SK-N-SH (cell line): ENCODE data around the gene KRT9. TPM values are rescaled to one million over a fixed set of nuclear protein-coding genes. Genes with fewer than 3 reads are reported as not detected.

ENCODE experiments used
- CTCF ChIA-PET: fragments of 300-600, 350-600 bp; formaldehyde crosslinking; extraction: SDS; loops from one replicate; lab custom pipeline; 2021; lab: Yijun Ruan, JAX
- POLR2A ChIA-PET: fragments of 350-600 bp; sonication (Branson Sonifier 250); formaldehyde crosslinking; extraction: SDS; loops from one replicate; lab custom pipeline; 2020; ENCODE audit warnings: antibody characterized with exemption, inconsistent platforms; lab: Yijun Ruan, JAX
- DNase-seq: peaks from one replicate; pipeline ENCODE4 v3.0.0; 2012
- H2AFZ ChIP-seq: fragments of 200-600 bp; sonication (generic); 2 replicates; pipeline ENCODE4 v1.8.1; 2016; ENCODE audit warnings: antibody characterized with exemption, mild to moderate bottlenecking, low read depth
- H3F3A ChIP-seq: fragments of 200-600 bp; sonication (generic); replicated peaks from 2 replicates; pipeline ENCODE3; 2016; ENCODE audit warnings: antibody characterized with exemption, mild to moderate bottlenecking; ENCODE audit not compliant: insufficient read depth
- H3K27ac ChIP-seq, 2 experiments: fragments of 200-500 bp in 1 of 2; fragments of 200-600 bp in 1 of 2; sonication (Bioruptor generic) in 1 of 2; sonication (generic), shearing (Covaris generic) in 1 of 2; 2 replicates each; pipeline versions ENCODE4 v1.5.1 to v1.6.1; 2014 to 2016; ENCODE audit warnings: low read depth in 2 of 2, inconsistent platforms in 1 of 2, low read length in 1 of 2, mild to moderate bottlenecking in 1 of 2, mixed read lengths in 1 of 2
- H3K27me3 ChIP-seq: fragments of 200-600 bp; sonication (generic), shearing (Covaris generic); 2 replicates; pipeline ENCODE4 v1.6.1; 2016; ENCODE audit warnings: mixed run types; ENCODE audit not compliant: insufficient read depth
- H3K36me3 ChIP-seq, 2 experiments: fragments of 200-500 bp in 1 of 2; fragments of 200-600 bp in 1 of 2; sonication (Bioruptor generic) in 1 of 2; sonication (generic) in 1 of 2; replicated peaks in 1 of 2; 2 replicates each; pipeline versions ENCODE3 to v1.5.1; 2014 to 2016; ENCODE audit warnings: low read length in 1 of 2, mild to moderate bottlenecking in 1 of 2; ENCODE audit not compliant: insufficient read depth in 2 of 2, control insufficient read depth in 1 of 2
- H3K4me1 ChIP-seq, 2 experiments: fragments of 200-500 bp in 1 of 2; fragments of 200-600 bp in 1 of 2; sonication (Bioruptor generic) in 1 of 2; sonication (generic), shearing (Covaris generic) in 1 of 2; 2 replicates each; pipeline versions ENCODE4 v1.5.1 to v1.6.1; 2014 to 2016; ENCODE audit warnings: low read depth in 1 of 2, low read length in 1 of 2, mixed run types in 1 of 2; ENCODE audit not compliant: insufficient read depth in 2 of 2, control insufficient read depth in 1 of 2
- H3K4me2 ChIP-seq: fragments of 200-600 bp; sonication (generic), shearing (Covaris generic); 2 replicates; pipeline ENCODE4 v1.6.1; 2017; ENCODE audit warnings: mixed run types
- H3K4me3 ChIP-seq, 2 experiments: fragments of 200-500 bp in 1 of 2; fragments of 200-600 bp in 1 of 2; sonication (Bioruptor generic) in 1 of 2; sonication (generic), shearing (Covaris generic) in 1 of 2; 2 replicates each; pipeline versions ENCODE4 v1.5.1 to v1.8.1; 2014 to 2016; ENCODE audit warnings: low read depth in 2 of 2, inconsistent platforms in 1 of 2, low read length in 1 of 2, mild to moderate bottlenecking in 1 of 2, mixed read lengths in 1 of 2, moderate library complexity in 1 of 2
- H3K79me2 ChIP-seq: fragments of 200-600 bp; sonication (generic); 2 replicates; pipeline ENCODE4 v1.8.1; 2017; ENCODE audit warnings: mild to moderate bottlenecking; ENCODE audit not compliant: insufficient read depth
- H3K9ac ChIP-seq: fragments of 200-600 bp; sonication (generic); 2 replicates; pipeline ENCODE4 v1.6.1; 2017; ENCODE audit warnings: mixed run types
- H3K9me2 ChIP-seq: fragments of 200-600 bp; sonication (generic); 2 replicates; pipeline ENCODE4 v1.6.1; 2017; ENCODE audit warnings: mixed run types
- H3K9me3 ChIP-seq: fragments of 200-600 bp; sonication (generic); 2 replicates; pipeline ENCODE4 v1.6.1; 2017; ENCODE audit warnings: mixed run types, mild to moderate bottlenecking, moderate library complexity
- H4K20me1 ChIP-seq: fragments of 200-600 bp; sonication (generic); 2 replicates; pipeline ENCODE4 v1.6.1; 2017; ENCODE audit warnings: mild to moderate bottlenecking, mixed run types; ENCODE audit not compliant: insufficient read depth
- ELF1 ChIP-seq: IDR thresholded peaks from 2 replicates; pipeline ENCODE4 v1.4.0; 2012
- EZH2phosphoT487 ChIP-seq: fragments of 200-600 bp; sonication (generic); IDR thresholded peaks from 2 replicates; pipeline ENCODE4 v1.6.1; 2017; ENCODE audit warnings: low read depth, mixed run types, mild to moderate bottlenecking, antibody characterized with exemption, moderate library complexity, borderline replicate concordance
- FOXM1 ChIP-seq: IDR thresholded peaks from 2 replicates; pipeline ENCODE4 v1.4.0; 2012; ENCODE audit warnings: low read depth, mild to moderate bottlenecking
- JUND ChIP-seq: IDR thresholded peaks from 2 replicates; pipeline ENCODE4 v1.4.0; 2012
- MEF2A ChIP-seq: IDR thresholded peaks from 2 replicates; pipeline ENCODE4 v1.4.0; 2012; ENCODE audit warnings: low read depth, borderline replicate concordance
- NFIC ChIP-seq: IDR thresholded peaks from 2 replicates; pipeline ENCODE4 v1.4.0; 2012; ENCODE audit warnings: borderline replicate concordance
- NRF1 ChIP-seq: IDR thresholded peaks from 2 replicates; pipeline ENCODE4 v1.6.1; 2012; ENCODE audit warnings: low read depth, mild to moderate bottlenecking, low read length
- POLR2AphosphoS5 ChIP-seq: IDR thresholded peaks from 2 replicates; pipeline ENCODE4 v1.6.1; 2012; ENCODE audit warnings: low read depth, low read length
- RFX5 ChIP-seq: IDR thresholded peaks from 2 replicates; pipeline ENCODE4 v1.6.1; 2012; ENCODE audit warnings: mild to moderate bottlenecking, improper control_type of control experiment, low read length
- SIN3A ChIP-seq: IDR thresholded peaks from 2 replicates; pipeline ENCODE4 v1.6.1; 2012; ENCODE audit warnings: low read depth, mild to moderate bottlenecking, low read length, moderate library complexity, borderline replicate concordance
- TAF1 ChIP-seq: IDR thresholded peaks from 2 replicates; pipeline ENCODE4 v1.6.1; 2012; ENCODE audit warnings: low read depth, mild to moderate bottlenecking, low read length, moderate library complexity, borderline replicate concordance
- TCF12 ChIP-seq: IDR thresholded peaks from 2 replicates; pipeline ENCODE4 v1.4.0; 2012
- YY1 ChIP-seq: IDR thresholded peaks from 2 replicates; pipeline ENCODE4 v1.4.0; 2012; ENCODE audit warnings: low read depth, mild to moderate bottlenecking
- WGBS: methylation state at CpG from one replicate; pipeline ENCODE4 v1.1.6; 2017; ENCODE audit warnings: low lambda C conversion rate; 5-methylcytosine and 5-hydroxymethylcytosine counted together
- polyA plus RNA-seq, 3 experiments: library from polyadenylated mRNA; depleted of rRNA; stranded (reverse); fragments of >200 nt; gene quantifications; 2 replicates each; pipeline ENCODE4 v1.2.3, GENCODE V29; 2012
- TF ChIP-seq, protein P1 (sequence below): fragments of 150-350 bp; IDR thresholded peaks from 2 replicates; pipeline ENCODE4 v1.6.1; 2016; ENCODE audit warnings: mild to moderate bottlenecking, low read depth, low read length
- TF ChIP-seq, protein P2 (sequence below): fragments of 200-600 bp; sonication (generic); IDR thresholded peaks from 2 replicates; pipeline ENCODE4 v1.6.1; 2017; ENCODE audit warnings: antibody characterized with exemption, mild to moderate bottlenecking, moderate library complexity
- TF ChIP-seq, protein P3 (sequence below): IDR thresholded peaks from 2 replicates; pipeline ENCODE4 v1.4.0; 2012; ENCODE audit warnings: low read depth
- TF ChIP-seq, protein P4 (sequence below): IDR thresholded peaks from 2 replicates; pipeline ENCODE4 v1.4.0; 2012; ENCODE audit warnings: low read depth, borderline replicate concordance
- TF ChIP-seq, protein P5 (sequence below): IDR thresholded peaks from 2 replicates; pipeline ENCODE4 v1.4.0; 2012; ENCODE audit warnings: low read depth, borderline replicate concordance

The KRT9 gene
- polyA plus RNA-seq, 1 of the 3 experiments (the other 2 are of a cell fraction): not detected

DNA sequence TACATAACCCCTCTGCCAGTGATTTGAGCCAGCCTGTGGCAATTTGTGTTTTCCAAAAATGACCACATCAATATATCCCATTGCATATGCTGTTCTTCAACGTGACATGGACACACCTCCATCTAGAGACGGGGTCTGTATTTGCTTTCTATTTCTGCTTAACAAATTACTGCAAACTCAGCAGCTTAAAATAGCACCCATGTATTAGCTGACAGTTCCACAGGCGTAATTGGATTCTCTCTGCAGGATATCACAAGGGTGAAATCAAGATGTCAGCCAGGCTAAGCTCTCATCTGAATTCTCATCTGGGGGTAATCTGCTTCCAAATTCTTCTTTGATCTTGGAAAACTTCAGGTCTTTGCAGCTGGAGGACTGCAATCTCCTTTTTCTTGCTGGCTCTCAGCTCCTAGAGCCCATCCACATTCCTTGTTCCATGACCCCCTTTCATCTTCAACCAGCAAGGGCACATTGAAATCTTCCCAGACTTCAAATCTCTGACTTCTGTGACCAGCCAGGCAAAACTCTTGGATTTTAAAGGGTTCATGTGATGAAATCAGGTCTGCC, 8.2 kb downstream of the KRT9 start (continued):
- TF ChIP-seq, protein P1, sequence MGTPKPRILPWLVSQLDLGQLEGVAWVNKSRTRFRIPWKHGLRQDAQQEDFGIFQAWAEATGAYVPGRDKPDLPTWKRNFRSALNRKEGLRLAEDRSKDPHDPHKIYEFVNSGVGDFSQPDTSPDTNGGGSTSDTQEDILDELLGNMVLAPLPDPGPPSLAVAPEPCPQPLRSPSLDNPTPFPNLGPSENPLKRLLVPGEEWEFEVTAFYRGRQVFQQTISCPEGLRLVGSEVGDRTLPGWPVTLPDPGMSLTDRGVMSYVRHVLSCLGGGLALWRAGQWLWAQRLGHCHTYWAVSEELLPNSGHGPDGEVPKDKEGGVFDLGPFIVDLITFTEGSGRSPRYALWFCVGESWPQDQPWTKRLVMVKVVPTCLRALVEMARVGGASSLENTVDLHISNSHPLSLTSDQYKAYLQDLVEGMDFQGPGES: no peak
- TF ChIP-seq NFIC: no peak

DNA sequence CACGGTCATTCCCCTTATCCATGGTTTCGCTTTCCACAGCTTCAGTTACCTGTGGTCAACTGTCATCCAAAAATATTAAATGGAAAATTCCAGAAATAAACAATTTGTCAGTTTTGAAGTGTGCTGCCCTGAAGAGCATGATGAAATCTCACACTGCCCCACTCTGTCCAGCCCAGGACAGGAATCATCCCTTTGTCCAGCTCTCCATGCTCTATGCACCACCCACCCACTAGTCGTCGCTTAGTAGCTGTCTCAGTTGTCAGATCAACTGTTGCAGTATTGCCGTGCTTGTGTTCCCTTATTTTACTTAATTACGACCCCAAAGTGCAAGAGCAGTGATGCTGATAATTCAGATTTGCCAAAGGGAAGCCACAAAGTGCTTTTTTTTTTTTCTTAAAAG, 10.3 kb downstream of the KRT9 start:
- Histone ChIP-seq H3K4me3 (no peak overlapping the region), H3F3A (no peaks in the 10 kb centered on the region), H3K27me3 (peaks cover 25% of the 10 kb centered on the region; the same call in 1 of the 2 replicates), H3K4me2 (no peak overlapping the region), H2AFZ (no peak overlapping the region), H3K4me1 (no peaks in the 10 kb centered on the region), H3K9me2 (no peaks in the 10 kb centered on the region), H4K20me1 (no peaks in the 10 kb centered on the region), H3K9ac (no peak overlapping the region), H3K36me3 (no peaks in the 10 kb centered on the region), H3K79me2 (no peaks in the 10 kb centered on the region), H3K9me3 (no peaks in the 10 kb centered on the region), H3K27ac (no peak overlapping the region)
- 56% methylated on average over 6 of the region's 6 CpGs for WGBS
- DNase-seq: no peak
- ChIA-PET POLR2A (no interaction called here), CTCF (interaction anchor here (5.3 to 25.5 kb wide), 3 partner anchors 13 to 103 kb away, joined by 66 to 646 read pairs (median 534); no protein-coding TSS in a partner anchor)
- TF ChIP-seq EZH2phosphoT487: no peak
- TF ChIP-seq NRF1: no peak
- no peak for TF ChIP-seq TAF1
- TF ChIP-seq SIN3A: no peak
- TF ChIP-seq YY1: no peak
- TF ChIP-seq, protein P2, sequence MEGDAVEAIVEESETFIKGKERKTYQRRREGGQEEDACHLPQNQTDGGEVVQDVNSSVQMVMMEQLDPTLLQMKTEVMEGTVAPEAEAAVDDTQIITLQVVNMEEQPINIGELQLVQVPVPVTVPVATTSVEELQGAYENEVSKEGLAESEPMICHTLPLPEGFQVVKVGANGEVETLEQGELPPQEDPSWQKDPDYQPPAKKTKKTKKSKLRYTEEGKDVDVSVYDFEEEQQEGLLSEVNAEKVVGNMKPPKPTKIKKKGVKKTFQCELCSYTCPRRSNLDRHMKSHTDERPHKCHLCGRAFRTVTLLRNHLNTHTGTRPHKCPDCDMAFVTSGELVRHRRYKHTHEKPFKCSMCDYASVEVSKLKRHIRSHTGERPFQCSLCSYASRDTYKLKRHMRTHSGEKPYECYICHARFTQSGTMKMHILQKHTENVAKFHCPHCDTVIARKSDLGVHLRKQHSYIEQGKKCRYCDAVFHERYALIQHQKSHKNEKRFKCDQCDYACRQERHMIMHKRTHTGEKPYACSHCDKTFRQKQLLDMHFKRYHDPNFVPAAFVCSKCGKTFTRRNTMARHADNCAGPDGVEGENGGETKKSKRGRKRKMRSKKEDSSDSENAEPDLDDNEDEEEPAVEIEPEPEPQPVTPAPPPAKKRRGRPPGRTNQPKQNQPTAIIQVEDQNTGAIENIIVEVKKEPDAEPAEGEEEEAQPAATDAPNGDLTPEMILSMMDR: no peak
- TF ChIP-seq, protein P3, sequence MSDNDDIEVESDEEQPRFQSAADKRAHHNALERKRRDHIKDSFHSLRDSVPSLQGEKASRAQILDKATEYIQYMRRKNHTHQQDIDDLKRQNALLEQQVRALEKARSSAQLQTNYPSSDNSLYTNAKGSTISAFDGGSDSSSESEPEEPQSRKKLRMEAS: no peak
- TF ChIP-seq MEF2A: no peak
- TF ChIP-seq NFIC: no peak

DNA sequence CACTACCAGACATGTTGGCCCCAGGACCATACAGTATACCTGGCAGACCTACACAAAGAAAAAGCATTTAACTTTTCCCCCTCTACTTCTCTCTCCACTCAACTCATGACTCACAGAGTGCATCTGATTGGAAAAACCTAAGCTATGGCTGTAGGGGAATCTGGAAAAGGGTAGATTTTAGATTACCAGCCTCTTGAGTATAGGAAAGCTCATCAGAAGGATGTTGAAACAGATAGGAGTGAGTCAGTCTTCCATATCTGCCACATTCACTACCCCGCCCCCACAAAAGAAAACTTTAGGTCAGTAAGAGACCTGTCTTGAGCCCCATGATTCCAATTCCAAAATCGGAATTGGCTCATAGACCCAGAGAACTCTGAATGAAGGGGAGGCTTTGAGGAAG, 12.3 kb downstream of the KRT9 start:
- ChIA-PET POLR2A (no interaction called here), CTCF (interaction anchor here (1.3 to 25.5 kb wide), 5 partner anchors 11 to 136 kb away, joined by 3 to 646 read pairs (median 66); no protein-coding TSS in a partner anchor)

More for the DNA sequence above, 12.3 kb downstream of the KRT9 start:
- Histone ChIP-seq H3K27ac (no peak overlapping the region), H3K9me2 (no peaks in the 10 kb centered on the region), H3K9me3 (no peaks in the 10 kb centered on the region), H3K79me2 (no peaks in the 10 kb centered on the region), H3K4me2 (no peak overlapping the region), H4K20me1 (no peaks in the 10 kb centered on the region), H3K4me3 (no peak overlapping the region), H3K4me1 (no peaks in the 10 kb centered on the region; a peak in 1 of 4 replicates), H3K9ac (no peak overlapping the region), H3K36me3 (no peaks in the 10 kb centered on the region), H2AFZ (no peak overlapping the region), H3K27me3 (peaks cover 30% of the 10 kb centered on the region; the same call in 1 of the 2 replicates), H3F3A (peaks cover 4% of the 10 kb centered on the region)
- DNase-seq: no peak
- TF ChIP-seq TAF1 (no peak), JUND (no peak), ELF1 (no peak), POLR2AphosphoS5 (no peak), TCF12 (no peak), RFX5 (no peak), FOXM1 (no peak)
- TF ChIP-seq, protein P4, sequence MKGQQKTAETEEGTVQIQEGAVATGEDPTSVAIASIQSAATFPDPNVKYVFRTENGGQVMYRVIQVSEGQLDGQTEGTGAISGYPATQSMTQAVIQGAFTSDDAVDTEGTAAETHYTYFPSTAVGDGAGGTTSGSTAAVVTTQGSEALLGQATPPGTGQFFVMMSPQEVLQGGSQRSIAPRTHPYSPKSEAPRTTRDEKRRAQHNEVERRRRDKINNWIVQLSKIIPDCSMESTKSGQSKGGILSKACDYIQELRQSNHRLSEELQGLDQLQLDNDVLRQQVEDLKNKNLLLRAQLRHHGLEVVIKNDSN: no peak
- TF ChIP-seq, protein P5, sequence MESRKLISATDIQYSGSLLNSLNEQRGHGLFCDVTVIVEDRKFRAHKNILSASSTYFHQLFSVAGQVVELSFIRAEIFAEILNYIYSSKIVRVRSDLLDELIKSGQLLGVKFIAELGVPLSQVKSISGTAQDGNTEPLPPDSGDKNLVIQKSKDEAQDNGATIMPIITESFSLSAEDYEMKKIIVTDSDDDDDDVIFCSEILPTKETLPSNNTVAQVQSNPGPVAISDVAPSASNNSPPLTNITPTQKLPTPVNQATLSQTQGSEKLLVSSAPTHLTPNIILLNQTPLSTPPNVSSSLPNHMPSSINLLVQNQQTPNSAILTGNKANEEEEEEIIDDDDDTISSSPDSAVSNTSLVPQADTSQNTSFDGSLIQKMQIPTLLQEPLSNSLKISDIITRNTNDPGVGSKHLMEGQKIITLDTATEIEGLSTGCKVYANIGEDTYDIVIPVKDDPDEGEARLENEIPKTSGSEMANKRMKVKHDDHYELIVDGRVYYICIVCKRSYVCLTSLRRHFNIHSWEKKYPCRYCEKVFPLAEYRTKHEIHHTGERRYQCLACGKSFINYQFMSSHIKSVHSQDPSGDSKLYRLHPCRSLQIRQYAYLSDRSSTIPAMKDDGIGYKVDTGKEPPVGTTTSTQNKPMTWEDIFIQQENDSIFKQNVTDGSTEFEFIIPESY: no peak
- 30% methylated on average over 2 of the region's 2 CpGs for WGBS
